ENCODE measurements around the gene CPB1.
"Not testable (repeated sequence)": the region's sequence is repeated elsewhere in the genome, so short reads cannot be mapped to it uniquely, and the experiment has no call there.

The CPB1 gene

DNA sequence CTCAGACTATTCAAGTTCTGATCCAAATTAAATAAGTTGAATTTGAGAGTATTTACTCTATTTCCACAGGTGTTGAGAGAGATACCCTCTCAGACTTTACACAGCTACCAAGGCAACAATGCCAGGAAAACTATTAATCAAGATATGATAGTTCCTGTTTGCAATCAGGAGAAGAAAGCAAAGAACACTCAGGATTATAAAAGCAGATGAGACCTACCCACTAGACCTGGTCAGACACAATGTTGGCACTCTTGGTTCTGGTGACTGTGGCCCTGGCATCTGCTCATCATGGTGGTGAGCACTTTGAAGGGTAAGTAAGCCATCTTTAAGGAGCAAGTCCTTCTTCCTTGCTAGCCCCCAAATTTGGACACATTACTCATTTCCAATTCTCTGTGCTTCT, at the start of gene CPB1:
CPB1 (plus strand) TSS at position 227 of the 400 bp plus-strand sequence; CDS start at position 240, 13 bp downstream.
- no peak within 1 kb of the TSS for H3K4me3 ChIP-seq (ENCODE audit: low read depth, low read length)
- TF ChIP-seq, protein P1, sequence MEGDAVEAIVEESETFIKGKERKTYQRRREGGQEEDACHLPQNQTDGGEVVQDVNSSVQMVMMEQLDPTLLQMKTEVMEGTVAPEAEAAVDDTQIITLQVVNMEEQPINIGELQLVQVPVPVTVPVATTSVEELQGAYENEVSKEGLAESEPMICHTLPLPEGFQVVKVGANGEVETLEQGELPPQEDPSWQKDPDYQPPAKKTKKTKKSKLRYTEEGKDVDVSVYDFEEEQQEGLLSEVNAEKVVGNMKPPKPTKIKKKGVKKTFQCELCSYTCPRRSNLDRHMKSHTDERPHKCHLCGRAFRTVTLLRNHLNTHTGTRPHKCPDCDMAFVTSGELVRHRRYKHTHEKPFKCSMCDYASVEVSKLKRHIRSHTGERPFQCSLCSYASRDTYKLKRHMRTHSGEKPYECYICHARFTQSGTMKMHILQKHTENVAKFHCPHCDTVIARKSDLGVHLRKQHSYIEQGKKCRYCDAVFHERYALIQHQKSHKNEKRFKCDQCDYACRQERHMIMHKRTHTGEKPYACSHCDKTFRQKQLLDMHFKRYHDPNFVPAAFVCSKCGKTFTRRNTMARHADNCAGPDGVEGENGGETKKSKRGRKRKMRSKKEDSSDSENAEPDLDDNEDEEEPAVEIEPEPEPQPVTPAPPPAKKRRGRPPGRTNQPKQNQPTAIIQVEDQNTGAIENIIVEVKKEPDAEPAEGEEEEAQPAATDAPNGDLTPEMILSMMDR (IDR thresholded peaks at IDR 0.05; ENCODE audit: control insufficient read depth, extremely low read depth, insufficient read depth): no peak
- no peak for DNase-seq (ENCODE audit: low read depth)

DNA sequence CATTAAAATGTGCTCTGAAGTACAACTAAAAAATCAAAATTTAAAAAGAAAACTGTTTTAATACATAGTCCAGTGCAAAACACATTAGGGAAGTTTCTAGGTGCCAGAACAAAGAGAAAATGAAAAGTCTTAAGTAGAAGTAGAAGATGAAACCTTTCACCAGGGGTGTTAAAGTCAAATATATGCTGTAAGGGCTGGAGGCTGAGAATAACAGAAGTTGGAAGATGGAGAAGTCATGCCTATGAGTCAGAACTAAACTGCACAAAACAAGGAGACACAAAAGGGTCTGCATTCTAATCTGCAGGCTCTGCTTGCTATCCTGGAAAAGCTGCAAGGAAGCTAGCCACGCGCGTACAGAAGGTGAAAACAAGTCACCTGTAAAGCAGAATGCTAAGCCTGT, 48.7 kb upstream of the CPB1 start:
- TF ChIP-seq, protein P1 (IDR thresholded peaks at IDR 0.05; ENCODE audit: control insufficient read depth, extremely low read depth, insufficient read depth): no peak
- DNase-seq (ENCODE audit: low read depth): no peak
- no peak overlapping the region for H3K4me3 ChIP-seq (ENCODE audit: low read depth, low read length)

DNA sequence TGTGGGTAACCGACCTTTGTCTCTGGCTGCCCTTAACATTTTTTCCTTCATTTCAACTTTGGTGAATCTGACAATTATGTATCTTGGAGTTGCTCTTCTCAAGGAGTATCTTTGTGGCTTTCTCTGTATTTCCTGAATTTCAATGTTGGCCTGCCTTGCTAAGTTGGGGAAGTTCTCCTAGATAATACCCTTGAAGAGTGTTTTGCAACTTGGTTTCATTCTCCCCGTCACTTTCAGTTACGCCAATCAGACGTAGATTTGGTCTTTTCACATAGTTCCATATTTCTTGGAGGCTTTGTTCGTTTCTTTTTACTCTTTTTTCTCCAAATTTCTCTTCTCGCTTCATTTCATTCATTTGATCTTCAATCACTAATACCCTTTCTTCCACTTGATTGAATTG, 42.6 kb upstream of the CPB1 start:
- DNase-seq (ENCODE audit: low read depth); H3K4me3 ChIP-seq (ENCODE audit: low read depth, low read length): not testable (repeated sequence)

DNA sequence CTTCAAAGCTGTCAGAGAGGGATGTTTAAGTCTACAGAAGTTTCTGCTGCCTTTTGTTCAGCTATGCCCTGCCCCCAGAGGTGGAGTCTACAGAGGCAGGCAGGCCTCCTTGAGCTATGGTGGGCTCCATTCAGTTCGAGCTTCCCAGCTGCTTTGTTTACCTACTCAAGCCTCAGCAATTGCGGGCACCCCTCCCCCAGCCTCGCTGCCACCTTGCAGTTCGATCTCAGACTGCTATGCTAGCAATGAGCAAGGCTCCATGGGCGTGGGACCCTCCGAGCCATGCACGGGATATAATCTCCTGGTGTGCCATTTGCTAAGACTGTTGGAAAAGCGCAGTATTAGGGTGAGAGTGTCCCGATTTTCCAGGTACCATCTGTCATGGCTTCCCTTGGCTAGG, 41.5 kb upstream of the CPB1 start:
- not testable (repeated sequence) for DNase-seq (ENCODE audit: low read depth); H3K4me3 ChIP-seq (ENCODE audit: low read depth, low read length)

DNA sequence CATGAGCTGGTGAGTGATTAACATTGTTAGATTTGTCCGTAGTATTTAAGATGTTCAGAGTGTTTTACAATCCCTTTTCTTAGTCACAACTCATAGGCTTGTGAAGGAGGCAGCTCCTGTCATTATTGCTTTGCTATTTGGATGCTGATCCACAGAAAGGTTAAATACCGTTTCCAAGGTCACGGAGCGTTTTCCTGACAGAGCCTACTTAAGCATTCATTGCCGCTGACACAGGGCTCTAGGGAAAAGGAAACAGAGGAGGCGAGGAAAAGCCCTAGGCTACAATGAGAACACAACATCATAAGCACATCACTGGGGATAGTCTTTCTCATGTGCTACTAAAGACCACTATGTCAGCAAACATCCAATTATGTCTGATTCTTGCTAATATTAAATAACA, 38.5 kb upstream of the CPB1 start:
- DNase-seq (ENCODE audit: low read depth): no peak

DNA sequence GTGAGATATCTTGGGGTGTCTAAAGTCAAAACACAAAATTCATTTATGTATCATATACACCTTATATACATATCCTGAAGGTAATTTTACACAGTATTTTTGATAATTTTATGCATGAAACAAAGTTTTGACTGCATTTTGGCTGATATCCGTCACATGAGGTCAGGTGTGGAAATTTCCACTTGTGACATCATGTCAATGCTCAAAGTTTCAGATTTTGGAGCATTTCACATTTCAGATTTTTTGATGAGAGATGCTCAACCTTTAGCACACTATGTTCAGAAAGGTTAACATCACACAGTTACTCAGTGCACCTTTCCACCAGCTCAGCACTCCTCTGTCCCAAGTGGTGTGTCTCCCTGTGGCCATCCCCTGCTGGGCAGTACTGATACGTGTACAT, 37.7 kb upstream of the CPB1 start:
- no peak for DNase-seq (ENCODE audit: low read depth)
- TF ChIP-seq, protein P1 (IDR thresholded peaks at IDR 0.05; ENCODE audit: control insufficient read depth, extremely low read depth, insufficient read depth): no peak
- no peak overlapping the region for H3K4me3 ChIP-seq (ENCODE audit: low read depth, low read length)

More for the DNA sequence above, 38.5 kb upstream of the CPB1 start:
- no peak overlapping the region for H3K4me3 ChIP-seq (ENCODE audit: low read depth, low read length)
- TF ChIP-seq, protein P1 (IDR thresholded peaks at IDR 0.05; ENCODE audit: control insufficient read depth, extremely low read depth, insufficient read depth): no peak

DNA sequence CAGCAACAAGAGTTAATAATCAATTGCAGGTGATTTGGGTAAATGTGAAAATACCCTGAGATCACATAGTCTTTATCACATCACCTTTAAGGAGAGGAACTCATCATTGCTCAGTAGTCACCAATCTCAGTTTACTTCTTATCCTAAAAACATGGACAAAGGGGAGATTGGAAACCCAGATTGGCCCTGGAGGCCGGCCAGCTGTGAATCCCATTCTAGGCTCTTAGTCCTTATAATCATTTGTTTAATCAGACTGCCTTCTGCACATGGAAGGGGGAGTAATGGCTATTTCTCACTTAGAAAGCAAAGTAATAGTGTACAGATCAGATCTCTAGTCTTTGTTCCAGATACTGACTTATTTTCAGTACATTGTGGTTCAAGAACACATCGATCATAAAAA, 37.2 kb upstream of the CPB1 start:
- TF ChIP-seq, protein P1 (IDR thresholded peaks at IDR 0.05; ENCODE audit: control insufficient read depth, extremely low read depth, insufficient read depth): no peak
- H3K4me3 ChIP-seq (ENCODE audit: low read depth, low read length): no peak overlapping the region
- no peak for DNase-seq (ENCODE audit: low read depth)

DNA sequence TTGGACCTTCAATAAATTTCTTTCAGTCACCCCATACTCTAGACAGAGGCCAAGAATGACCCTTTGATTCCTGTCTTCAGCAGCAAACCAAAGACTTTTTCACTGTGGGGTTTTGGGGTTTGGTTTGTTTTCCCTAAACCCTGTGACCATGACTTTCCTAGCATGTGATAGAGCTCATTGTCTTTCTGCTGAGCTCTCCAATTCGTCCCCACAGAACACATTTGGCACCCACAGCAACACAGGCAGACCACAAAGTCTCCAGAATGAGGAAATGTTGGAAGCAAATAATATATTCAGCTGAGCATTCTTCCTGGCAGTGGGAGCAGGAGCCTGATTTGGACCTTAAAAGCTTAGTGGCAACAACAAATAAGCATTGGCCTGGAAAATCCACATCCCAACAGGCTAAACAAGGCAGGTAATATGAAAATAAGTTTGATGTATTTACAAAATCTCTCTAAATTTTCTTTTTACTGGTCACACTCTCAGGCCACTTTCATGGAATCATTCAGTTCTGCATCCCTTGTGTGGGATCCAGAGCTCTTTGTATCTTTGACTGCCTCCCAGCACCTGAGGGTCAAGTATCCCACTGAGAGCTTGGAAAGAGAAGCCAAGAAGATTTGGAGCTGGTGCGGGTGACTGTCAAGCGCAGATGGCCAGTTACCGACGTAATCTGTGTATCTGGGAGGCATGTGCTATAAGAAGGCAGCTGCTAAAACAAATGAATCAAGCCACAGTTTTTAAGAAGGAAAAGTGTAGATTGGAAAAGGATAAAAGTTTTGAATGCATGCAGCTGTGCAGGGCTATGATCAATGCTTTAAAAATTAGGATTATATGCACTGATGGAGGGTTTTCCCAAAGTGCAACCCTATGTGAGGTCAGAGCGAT, 36.5 kb upstream of the CPB1 start:
- no peak overlapping the region for H3K4me3 ChIP-seq (ENCODE audit: low read depth, low read length)
- TF ChIP-seq, protein P1 (IDR thresholded peaks at IDR 0.05; ENCODE audit: control insufficient read depth, extremely low read depth, insufficient read depth): no peak
- no peak for DNase-seq (ENCODE audit: low read depth)

All from LNCaP clone FGC (cell line).